ENCODE results near the gene TCEA3. TPM values are rescaled to one million over a fixed set of nuclear protein-coding genes. Genes with fewer than 3 reads are reported as not detected.

The TCEA3 gene
- total and polyA plus RNA-seq, 2 of the 4 experiments (the other 2 are of a cell fraction), result 3.0 to 6.3 TPM

GRCh38 chr1:23452011-23452411, 27.5 kb upstream of the TCEA3 start:
- no peak overlapping the region for H3K27ac ChIP-seq (ENCODE audit: insufficient read depth, low read length)

More at GRCh38 chr1:23452011-23452411, 27.5 kb upstream of the TCEA3 start:
- Histone ChIP-seq H3K9me1 (ENCODE audit: insufficient read depth, low read length) (peaks cover 9% of the 10 kb centered on the region; the same call in 1 of the 2 replicates), H2AFZ (replicated peaks; ENCODE audit: low read length, poor library complexity) (no peak overlapping the region), H2AK9ac (replicated peaks; ENCODE audit: low read depth, low read length, poor library complexity) (no peak overlapping the region), H3K23ac (ENCODE audit: low read depth, low read length) (no peak overlapping the region), H2BK120ac (ENCODE audit: low read depth, low read length) (no peak overlapping the region), H3K9ac (ENCODE audit: low read depth, low read length) (no peak overlapping the region), H3K27me3 (ENCODE audit: control insufficient read depth, insufficient read depth, low read length) (no peaks in the 10 kb centered on the region), H2BK15ac (ENCODE audit: low read depth, low read length) (no peak overlapping the region), H3K79me1 (ENCODE audit: low read depth in 1 of 2, low read length in 2 of 2) (no peaks in the 10 kb centered on the region; a peak in 1 of 4 replicates), H3K4ac (ENCODE audit: low read depth, low read length) (no peak overlapping the region), H4K91ac (ENCODE audit: insufficient read depth, low read depth, low read length) (no peak overlapping the region), H3K4me3 (ENCODE audit: insufficient read depth, low read depth, low read length) (no peak overlapping the region), H3K14ac (replicated peaks; ENCODE audit: low read depth, low read length) (no peak overlapping the region), H3K9me3 (ENCODE audit: control insufficient read depth, insufficient read depth, low read length) (no peaks in the 10 kb centered on the region), H3K4me2 (ENCODE audit: low read depth, low read length) (no peak overlapping the region), H4K20me1 (ENCODE audit: insufficient read depth, low read length) (no peaks in the 10 kb centered on the region), H2AK5ac (ENCODE audit: low read depth, low read length) (no peak overlapping the region), H3K36me3 (ENCODE audit: control insufficient read depth, insufficient read depth, low read length) (peaks cover 40% of the 10 kb centered on the region; the same call in 1 of the 2 replicates), H2BK20ac (ENCODE audit: low read depth, low read length) (no peak overlapping the region), H3K4me1 (ENCODE audit: control insufficient read depth, insufficient read depth, low read length) (peaks cover 5% of the 10 kb centered on the region; the same call in 1 of the 2 replicates), H2BK5ac (ENCODE audit: low read depth, low read length, poor library complexity, severe bottlenecking) (no peak overlapping the region), H4K5ac (ENCODE audit: low read depth, low read length) (no peak overlapping the region), H3K18ac (ENCODE audit: low read depth, low read length) (no peak overlapping the region; the same call in 1 of the 2 replicates), H3K56ac (ENCODE audit: extremely low read depth, insufficient read depth, low read length) (no peak overlapping the region), H4K8ac (ENCODE audit: low read depth in 2 of 2, low read length in 2 of 2) (no peak overlapping the region)
- in situ Hi-C loops (cut with MboI; ENCODE audit: low sequenced_read_pairs), result no loop called here
- DNase-seq (peak; percentile 33), ATAC-seq (ENCODE audit: low read depth) (peak; percentile 56)
- dilution Hi-C loops (cut with HindIII; ENCODE audit: low sequenced_read_pairs, unreplicated experiment), result no loop called here
- ChIA-PET CTCF (interaction anchor here (0.6 kb wide), 1 partner anchor 279 kb away, joined by 4 read pairs; no protein-coding TSS in a partner anchor), POLR2A (ENCODE audit: unreplicated experiment) (no interaction called here)
- intact Hi-C loops (cut with micrococcal nuclease), result no loop called here
- no TSS peak for BruUV-seq (replicated peaks)
- TF ChIP-seq NFE2L2 (IDR thresholded peaks at IDR 0.05; ENCODE audit: low read depth, low read length), result no peak
- TF ChIP-seq RCOR1 (IDR thresholded peaks at IDR 0.05; ENCODE audit: insufficient replicate concordance, low read length), result no peak
- TF ChIP-seq, protein P1, sequence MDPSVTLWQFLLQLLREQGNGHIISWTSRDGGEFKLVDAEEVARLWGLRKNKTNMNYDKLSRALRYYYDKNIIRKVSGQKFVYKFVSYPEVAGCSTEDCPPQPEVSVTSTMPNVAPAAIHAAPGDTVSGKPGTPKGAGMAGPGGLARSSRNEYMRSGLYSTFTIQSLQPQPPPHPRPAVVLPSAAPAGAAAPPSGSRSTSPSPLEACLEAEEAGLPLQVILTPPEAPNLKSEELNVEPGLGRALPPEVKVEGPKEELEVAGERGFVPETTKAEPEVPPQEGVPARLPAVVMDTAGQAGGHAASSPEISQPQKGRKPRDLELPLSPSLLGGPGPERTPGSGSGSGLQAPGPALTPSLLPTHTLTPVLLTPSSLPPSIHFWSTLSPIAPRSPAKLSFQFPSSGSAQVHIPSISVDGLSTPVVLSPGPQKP (IDR thresholded peaks at IDR 0.05; ENCODE audit: borderline replicate concordance, low read depth, low read length), result no peak
- TF ChIP-seq SMC3 (IDR thresholded peaks at IDR 0.05; ENCODE audit: low read depth, low read length), result no peak
- TF ChIP-seq, protein P2, sequence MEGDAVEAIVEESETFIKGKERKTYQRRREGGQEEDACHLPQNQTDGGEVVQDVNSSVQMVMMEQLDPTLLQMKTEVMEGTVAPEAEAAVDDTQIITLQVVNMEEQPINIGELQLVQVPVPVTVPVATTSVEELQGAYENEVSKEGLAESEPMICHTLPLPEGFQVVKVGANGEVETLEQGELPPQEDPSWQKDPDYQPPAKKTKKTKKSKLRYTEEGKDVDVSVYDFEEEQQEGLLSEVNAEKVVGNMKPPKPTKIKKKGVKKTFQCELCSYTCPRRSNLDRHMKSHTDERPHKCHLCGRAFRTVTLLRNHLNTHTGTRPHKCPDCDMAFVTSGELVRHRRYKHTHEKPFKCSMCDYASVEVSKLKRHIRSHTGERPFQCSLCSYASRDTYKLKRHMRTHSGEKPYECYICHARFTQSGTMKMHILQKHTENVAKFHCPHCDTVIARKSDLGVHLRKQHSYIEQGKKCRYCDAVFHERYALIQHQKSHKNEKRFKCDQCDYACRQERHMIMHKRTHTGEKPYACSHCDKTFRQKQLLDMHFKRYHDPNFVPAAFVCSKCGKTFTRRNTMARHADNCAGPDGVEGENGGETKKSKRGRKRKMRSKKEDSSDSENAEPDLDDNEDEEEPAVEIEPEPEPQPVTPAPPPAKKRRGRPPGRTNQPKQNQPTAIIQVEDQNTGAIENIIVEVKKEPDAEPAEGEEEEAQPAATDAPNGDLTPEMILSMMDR (conservative IDR thresholded peaks at IDR 0.05; ENCODE audit: low read depth, low read length), result no peak
- TF ChIP-seq MAFK (IDR thresholded peaks at IDR 0.05; ENCODE audit: low read depth, low read length), result no peak
- TF ChIP-seq POLR2A (IDR thresholded peaks at IDR 0.05; ENCODE audit: low read depth, low read length), result no peak
- TF ChIP-seq MXI1 (IDR thresholded peaks at IDR 0.05; ENCODE audit: borderline replicate concordance, low read depth, low read length), result no peak
- TF ChIP-seq CHD1 (IDR thresholded peaks at IDR 0.05; ENCODE audit: low read depth, low read length), result no peak
- TF ChIP-seq RFX5 (IDR thresholded peaks at IDR 0.05; ENCODE audit: low read depth, low read length), result no peak
- no peak for TF ChIP-seq BHLHE40 (IDR thresholded peaks at IDR 0.05; ENCODE audit: low read depth, low read length)
- TF ChIP-seq USF2 (IDR thresholded peaks at IDR 0.05; ENCODE audit: low read depth, low read length), result no peak
- no peak for TF ChIP-seq MAZ (IDR thresholded peaks at IDR 0.05; ENCODE audit: borderline replicate concordance, low read depth, low read length)
- no peak for TF ChIP-seq RAD21 (IDR thresholded peaks at IDR 0.05; ENCODE audit: low read length)
- no peak for TF ChIP-seq CEBPB (IDR thresholded peaks at IDR 0.05; ENCODE audit: low read depth, low read length)
- no peak for TF ChIP-seq FOS (IDR thresholded peaks at IDR 0.05; ENCODE audit: low read depth, low read length)
- 22% methylated on average over 1 of the region's 5 CpGs; no CpG with 5 or more reads in 1 of the 2 experiments for WGBS, 2 experiments (ENCODE audit: extremely low coverage in 2 of 2, insufficient read length in 1 of 2)

Data from IMR-90 (cell line).